ENCODE measurements around the gene GFRA4.
A peak's percentile ranks its signal among the peaks of the same experiment; 100 is the strongest.

The GFRA4 gene

GRCh38 chr20:3691897-3692296, 28.7 kb upstream of the GFRA4 start:
- no peaks in the 10 kb centered on the region for H3K27me3 ChIP-seq (replicated peaks; ENCODE audit: control insufficient read depth, insufficient read depth, low read length)
- H3K9me3 ChIP-seq (ENCODE audit: control insufficient read depth, low read length) = peaks cover 4% of the 10 kb centered on the region
- H3K4me1 ChIP-seq (ENCODE audit: control insufficient read depth, insufficient read depth, low read length) = peaks cover 13% of the 10 kb centered on the region
- H3K4me3 ChIP-seq (ENCODE audit: low read length) = no peak overlapping the region
- DNase-seq (ENCODE audit: low read depth) = no peak
- H3K9ac ChIP-seq (ENCODE audit: low read length) = no peak overlapping the region
- no peaks in the 10 kb centered on the region for H3K36me3 ChIP-seq (ENCODE audit: control insufficient read depth, insufficient read depth, low read length, severe bottlenecking)

- no peak overlapping the region for H3K4me3 ChIP-seq (ENCODE audit: low read length)
- no peaks in the 10 kb centered on the region for H3K27me3 ChIP-seq (replicated peaks; ENCODE audit: control insufficient read depth, insufficient read depth, low read length)
- peaks cover 1% of the 10 kb centered on the region for H3K9me3 ChIP-seq (ENCODE audit: control insufficient read depth, low read length)
- H3K9ac ChIP-seq (ENCODE audit: low read length) = no peak overlapping the region
- H3K36me3 ChIP-seq (ENCODE audit: control insufficient read depth, insufficient read depth, low read length, severe bottlenecking) = no peaks in the 10 kb centered on the region
- peaks cover 17% of the 10 kb centered on the region for H3K4me1 ChIP-seq (ENCODE audit: control insufficient read depth, insufficient read depth, low read length)
- DNase-seq (ENCODE audit: low read depth) = no peak
Observed at GRCh38 chr20:3691306-3691705, 28.1 kb upstream of the GFRA4 start.

DNA sequence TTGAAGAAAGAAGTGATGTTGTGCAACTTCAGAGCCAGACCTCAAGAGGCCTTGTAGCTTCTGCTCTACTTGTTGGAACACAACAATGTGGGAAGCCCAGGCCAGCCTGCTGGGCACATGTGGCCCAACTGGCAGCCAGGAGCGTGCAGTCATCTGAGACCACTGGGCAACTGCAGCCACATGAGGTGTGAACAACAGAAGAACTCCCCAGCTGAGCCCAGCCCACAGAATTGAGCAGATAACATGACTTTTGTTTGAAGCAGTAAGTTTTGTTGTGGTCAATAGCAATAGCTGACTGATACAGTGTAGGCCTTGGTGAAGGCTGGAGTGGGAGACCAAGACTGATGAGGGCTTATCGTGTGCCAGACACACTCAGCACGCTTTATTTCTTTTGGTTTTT, 27.2 kb upstream of the GFRA4 start:
- peaks cover 18% of the 10 kb centered on the region for H3K4me1 ChIP-seq (ENCODE audit: control insufficient read depth, insufficient read depth, low read length)

GRCh38 chr20:3689978-3690377, 26.8 kb upstream of the GFRA4 start:
- H3K9ac ChIP-seq (ENCODE audit: low read length) = no peak overlapping the region
- no peak overlapping the region for H3K4me3 ChIP-seq (ENCODE audit: low read length)
- no peaks in the 10 kb centered on the region for H3K9me3 ChIP-seq (ENCODE audit: control insufficient read depth, low read length)
- peaks cover 18% of the 10 kb centered on the region for H3K4me1 ChIP-seq (ENCODE audit: control insufficient read depth, insufficient read depth, low read length)
- H3K36me3 ChIP-seq (ENCODE audit: control insufficient read depth, insufficient read depth, low read length, severe bottlenecking) = no peaks in the 10 kb centered on the region
- H3K27me3 ChIP-seq (replicated peaks; ENCODE audit: control insufficient read depth, insufficient read depth, low read length) = no peaks in the 10 kb centered on the region
- DNase-seq (ENCODE audit: low read depth) = no peak

More for the DNA sequence above, 27.2 kb upstream of the GFRA4 start:
- Histone ChIP-seq H3K36me3 (ENCODE audit: control insufficient read depth, insufficient read depth, low read length, severe bottlenecking) (no peaks in the 10 kb centered on the region), H3K9ac (ENCODE audit: low read length) (no peak overlapping the region), H3K27me3 (replicated peaks; ENCODE audit: control insufficient read depth, insufficient read depth, low read length) (no peaks in the 10 kb centered on the region), H3K4me3 (ENCODE audit: low read length) (no peak overlapping the region), H3K9me3 (ENCODE audit: control insufficient read depth, low read length) (no peaks in the 10 kb centered on the region)
- DNase-seq (ENCODE audit: low read depth) = no peak

- H3K4me1 ChIP-seq (ENCODE audit: control insufficient read depth, insufficient read depth, low read length) = peaks cover 18% of the 10 kb centered on the region
- H3K9me3 ChIP-seq (ENCODE audit: control insufficient read depth, low read length) = no peaks in the 10 kb centered on the region
- no peaks in the 10 kb centered on the region for H3K27me3 ChIP-seq (replicated peaks; ENCODE audit: control insufficient read depth, insufficient read depth, low read length)
- H3K4me3 ChIP-seq (ENCODE audit: low read length) = no peak overlapping the region
- peak overlapping the region; percentile 63 for H3K9ac ChIP-seq (ENCODE audit: low read length)
- DNase-seq (ENCODE audit: low read depth) = peak; percentile 83
- no peaks in the 10 kb centered on the region for H3K36me3 ChIP-seq (ENCODE audit: control insufficient read depth, insufficient read depth, low read length, severe bottlenecking)
Observed at GRCh38 chr20:3687655-3688054, 24.5 kb upstream of the GFRA4 start.

GRCh38 chr20:3686867-3687321, 23.7 kb upstream of the GFRA4 start:
- peak; percentile 98 for DNase-seq (ENCODE audit: low read depth)
- Histone ChIP-seq H3K36me3 (ENCODE audit: control insufficient read depth, insufficient read depth, low read length, severe bottlenecking) (no peaks in the 10 kb centered on the region), H3K4me1 (ENCODE audit: control insufficient read depth, insufficient read depth, low read length) (peaks cover 22% of the 10 kb centered on the region), H3K9me3 (ENCODE audit: control insufficient read depth, low read length) (no peaks in the 10 kb centered on the region), H3K27me3 (replicated peaks; ENCODE audit: control insufficient read depth, insufficient read depth, low read length) (no peaks in the 10 kb centered on the region), H3K4me3 (ENCODE audit: low read length) (peak overlapping the region; percentile 51), H3K9ac (ENCODE audit: low read length) (peak overlapping the region; percentile 63)

DNA sequence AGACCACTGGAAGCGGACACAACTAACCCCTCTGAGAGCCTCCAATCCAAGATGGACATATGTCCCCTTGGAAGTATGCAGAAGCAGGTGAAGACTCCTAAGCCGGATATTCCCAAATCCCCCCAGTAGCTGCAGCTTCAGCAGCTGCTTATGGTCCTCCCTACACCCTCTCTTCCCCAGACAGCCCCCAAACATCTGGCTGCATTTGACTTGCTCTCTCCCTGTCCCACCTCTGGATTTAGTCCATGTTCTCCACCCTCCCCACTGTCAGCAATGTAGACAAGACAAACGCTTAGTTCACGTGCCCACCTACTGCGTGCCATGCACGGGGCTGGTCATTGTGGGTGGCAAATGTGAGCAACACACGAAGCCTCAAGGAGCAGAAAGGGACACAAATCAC, 23.2 kb upstream of the GFRA4 start:
- Histone ChIP-seq H3K4me1 (ENCODE audit: control insufficient read depth, insufficient read depth, low read length) (peaks cover 22% of the 10 kb centered on the region), H3K9ac (ENCODE audit: low read length) (no peak overlapping the region), H3K9me3 (ENCODE audit: control insufficient read depth, low read length) (no peaks in the 10 kb centered on the region), H3K36me3 (ENCODE audit: control insufficient read depth, insufficient read depth, low read length, severe bottlenecking) (no peaks in the 10 kb centered on the region), H3K4me3 (ENCODE audit: low read length) (no peak overlapping the region), H3K27me3 (replicated peaks; ENCODE audit: control insufficient read depth, insufficient read depth, low read length) (no peaks in the 10 kb centered on the region)
- no peak for DNase-seq (ENCODE audit: low read depth)

- no peak for DNase-seq (ENCODE audit: low read depth)
- Histone ChIP-seq H3K9ac (ENCODE audit: low read length) (no peak overlapping the region), H3K4me1 (ENCODE audit: control insufficient read depth, insufficient read depth, low read length) (peaks cover 29% of the 10 kb centered on the region), H3K9me3 (ENCODE audit: control insufficient read depth, low read length) (no peaks in the 10 kb centered on the region), H3K27me3 (replicated peaks; ENCODE audit: control insufficient read depth, insufficient read depth, low read length) (no peaks in the 10 kb centered on the region), H3K36me3 (ENCODE audit: control insufficient read depth, insufficient read depth, low read length, severe bottlenecking) (no peaks in the 10 kb centered on the region), H3K4me3 (ENCODE audit: low read length) (no peak overlapping the region)
Observed at GRCh38 chr20:3685341-3685740, 22.1 kb upstream of the GFRA4 start.

DNA sequence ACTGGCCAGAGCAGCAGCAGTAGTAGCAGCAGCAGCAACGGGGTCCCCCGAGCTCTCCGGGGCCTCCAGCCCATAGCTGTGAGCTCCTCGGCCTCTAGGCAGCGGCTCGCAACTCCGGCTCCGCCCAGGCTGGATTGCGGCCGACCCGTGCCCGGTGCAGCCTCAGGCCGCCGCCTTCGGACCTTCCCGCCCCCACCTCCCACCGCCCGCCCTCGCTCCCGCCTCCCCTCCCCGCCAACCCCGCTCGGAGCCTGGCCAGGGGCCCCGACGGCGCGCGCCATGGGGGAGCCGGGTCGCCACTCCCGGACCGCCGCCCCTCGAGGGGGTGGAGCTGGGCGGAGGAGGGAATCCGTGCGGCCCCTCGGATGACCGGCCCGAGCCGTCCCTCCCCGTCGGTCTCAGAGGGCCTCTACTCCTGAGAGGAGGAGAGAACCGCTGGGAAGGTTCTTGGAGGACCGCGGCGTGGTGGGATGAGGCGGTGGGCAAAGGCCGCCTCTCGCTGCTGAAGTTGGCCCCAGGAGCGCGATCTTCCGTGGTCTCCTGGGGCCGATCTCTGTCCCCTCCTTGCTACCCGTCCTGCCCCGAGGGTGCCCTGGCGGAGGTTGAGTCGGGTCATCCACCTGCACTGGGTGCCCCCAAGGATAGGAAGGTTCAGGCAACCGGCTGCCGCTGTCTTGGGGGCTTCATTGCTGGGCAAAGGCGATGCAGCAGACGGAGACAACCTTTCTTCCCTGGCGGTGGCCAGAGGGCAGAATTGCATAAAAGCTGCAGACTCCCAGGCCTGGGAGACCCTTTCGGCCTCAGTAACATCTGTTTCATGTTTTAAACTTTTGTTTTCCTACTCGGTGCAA, 19.0 kb upstream of the GFRA4 start, which contains the start of gene ADAM33:
Gene ADAM33, minus strand, starts transcription at position 80 of the 851 bp plus-strand sequence. Its CDS starts 6 bp downstream, at position 74.
- Histone ChIP-seq H3K4me1 (ENCODE audit: control insufficient read depth, insufficient read depth, low read length) (peaks cover 50% of the 10 kb centered on the region), H3K9me3 (ENCODE audit: control insufficient read depth, low read length) (no peaks in the 10 kb centered on the region), H3K27me3 (replicated peaks; ENCODE audit: control insufficient read depth, insufficient read depth, low read length) (no peaks in the 10 kb centered on the region), H3K9ac (ENCODE audit: low read length) (peak within 1 kb of the TSS; percentile 89), H3K4me3 (ENCODE audit: low read length) (peak within 1 kb of the TSS; percentile 81), H3K36me3 (ENCODE audit: control insufficient read depth, insufficient read depth, low read length, severe bottlenecking) (no peaks in the 10 kb centered on the region)
- peak; percentile 68 for DNase-seq (ENCODE audit: low read depth)

GRCh38 chr20:3681352-3681930, 18.2 kb upstream of the GFRA4 start:
- Histone ChIP-seq H3K27me3 (replicated peaks; ENCODE audit: control insufficient read depth, insufficient read depth, low read length) (no peaks in the 10 kb centered on the region), H3K4me1 (ENCODE audit: control insufficient read depth, insufficient read depth, low read length) (peaks cover 50% of the 10 kb centered on the region), H3K9me3 (ENCODE audit: control insufficient read depth, low read length) (no peaks in the 10 kb centered on the region), H3K4me3 (ENCODE audit: low read length) (peak overlapping the region; percentile 81), H3K36me3 (ENCODE audit: control insufficient read depth, insufficient read depth, low read length, severe bottlenecking) (no peaks in the 10 kb centered on the region), H3K9ac (ENCODE audit: low read length) (peak overlapping the region; percentile 89)
- DNase-seq (ENCODE audit: low read depth) = no peak

- no peaks in the 10 kb centered on the region for H3K9me3 ChIP-seq (ENCODE audit: control insufficient read depth, low read length)
- peaks cover 48% of the 10 kb centered on the region for H3K4me1 ChIP-seq (ENCODE audit: control insufficient read depth, insufficient read depth, low read length)
- peak; percentile 33 for DNase-seq (ENCODE audit: low read depth)
- H3K4me3 ChIP-seq (ENCODE audit: low read length) = peak overlapping the region; percentile 81
- peak overlapping the region; percentile 89 for H3K9ac ChIP-seq (ENCODE audit: low read length)
- H3K27me3 ChIP-seq (replicated peaks; ENCODE audit: control insufficient read depth, insufficient read depth, low read length) = no peaks in the 10 kb centered on the region
- H3K36me3 ChIP-seq (ENCODE audit: control insufficient read depth, insufficient read depth, low read length, severe bottlenecking) = no peaks in the 10 kb centered on the region
Observed at GRCh38 chr20:3680701-3681351, 17.6 kb upstream of the GFRA4 start.

Measured in adipocyte (in vitro differentiated cells).